Skeletal muscle satellite cell (primary cell): ENCODE measurements around the gene PLCB4.
A peak's percentile ranks its signal among the peaks of the same experiment; 100 is the strongest.

ENCODE experiments used
- H3K27me3 ChIP-seq: 2 replicates; pipeline ENCODE4 v1.7.0; 2013; ENCODE audit warnings: low read length; ENCODE audit not compliant: control insufficient read depth, insufficient read depth
- H3K36me3 ChIP-seq: 2 replicates; pipeline ENCODE4 v1.7.0; 2013; ENCODE audit warnings: mild to moderate bottlenecking, control low read depth, low read length; ENCODE audit not compliant: insufficient read depth
- H3K4me1 ChIP-seq: 2 replicates; pipeline ENCODE4 v1.7.0; 2013; ENCODE audit warnings: low read length; ENCODE audit not compliant: control insufficient read depth, insufficient read depth
- H3K4me2 ChIP-seq: 2 replicates; pipeline ENCODE4 v1.7.0; 2013; ENCODE audit warnings: mild to moderate bottlenecking, low read length
- H3K4me3 ChIP-seq: 2 replicates; pipeline ENCODE4 v1.7.0; 2013; ENCODE audit warnings: low read length
- H3K9ac ChIP-seq: 2 replicates; pipeline ENCODE4 v1.7.0; 2013; ENCODE audit warnings: mild to moderate bottlenecking, low read depth, low read length, moderate library complexity
- H3K9me3 ChIP-seq: replicated peaks from 2 replicates; pipeline ENCODE4 v1.7.0; 2013; ENCODE audit warnings: mild to moderate bottlenecking, control low read depth, low read length

Gene PLCB4

GRCh38 chr20:9478771-9479170 is 409.9 kb downstream of the PLCB4 start:
- H3K4me2 ChIP-seq = no peak overlapping the region
- H3K4me1 ChIP-seq = peaks cover 9% of the 10 kb centered on the region
- H3K9me3 ChIP-seq = no peaks in the 10 kb centered on the region
- no peak overlapping the region for H3K4me3 ChIP-seq
- H3K36me3 ChIP-seq = no peaks in the 10 kb centered on the region
- H3K9ac ChIP-seq = no peak overlapping the region
- no peaks in the 10 kb centered on the region for H3K27me3 ChIP-seq

- Histone ChIP-seq H3K4me2 (no peak overlapping the region), H3K4me1 (peaks cover 5% of the 10 kb centered on the region), H3K4me3 (no peak overlapping the region), H3K36me3 (no peaks in the 10 kb centered on the region), H3K9me3 (no peaks in the 10 kb centered on the region), H3K27me3 (no peaks in the 10 kb centered on the region), H3K9ac (no peak overlapping the region)
Observed at GRCh38 chr20:9480066-9480465, 411.2 kb downstream of the PLCB4 start.

GRCh38 chr20:9482180-9482579 is 413.3 kb downstream of the PLCB4 start:
- Histone ChIP-seq H3K4me1 (no peaks in the 10 kb centered on the region), H3K27me3 (no peaks in the 10 kb centered on the region), H3K9me3 (no peaks in the 10 kb centered on the region), H3K4me3 (no peak overlapping the region), H3K4me2 (no peak overlapping the region), H3K36me3 (no peaks in the 10 kb centered on the region), H3K9ac (no peak overlapping the region)

GRCh38 chr20:9483131-9483530 is 414.2 kb downstream of the PLCB4 start:
- Histone ChIP-seq H3K27me3 (no peaks in the 10 kb centered on the region), H3K9ac (no peak overlapping the region), H3K9me3 (no peaks in the 10 kb centered on the region), H3K36me3 (no peaks in the 10 kb centered on the region), H3K4me3 (no peak overlapping the region), H3K4me2 (no peak overlapping the region), H3K4me1 (peaks cover 3% of the 10 kb centered on the region)

- H3K36me3 ChIP-seq = no peaks in the 10 kb centered on the region
- H3K9me3 ChIP-seq = no peaks in the 10 kb centered on the region
- peaks cover 7% of the 10 kb centered on the region for H3K4me1 ChIP-seq
- H3K9ac ChIP-seq = no peak overlapping the region
- no peaks in the 10 kb centered on the region for H3K27me3 ChIP-seq
- no peak overlapping the region for H3K4me3 ChIP-seq
- H3K4me2 ChIP-seq = no peak overlapping the region
Observed at GRCh38 chr20:9485614-9486340, 416.9 kb downstream of the PLCB4 start.

GRCh38 chr20:9487231-9487630 is 418.3 kb downstream of the PLCB4 start:
- Histone ChIP-seq H3K36me3 (no peaks in the 10 kb centered on the region), H3K27me3 (no peaks in the 10 kb centered on the region), H3K9me3 (no peaks in the 10 kb centered on the region), H3K4me2 (no peak overlapping the region), H3K4me3 (no peak overlapping the region), H3K4me1 (peaks cover 18% of the 10 kb centered on the region), H3K9ac (no peak overlapping the region)

GRCh38 chr20:9488063-9488462 is 419.2 kb downstream of the PLCB4 start:
- Histone ChIP-seq H3K36me3 (no peaks in the 10 kb centered on the region), H3K27me3 (no peaks in the 10 kb centered on the region), H3K4me1 (peaks cover 26% of the 10 kb centered on the region), H3K9ac (no peak overlapping the region), H3K4me3 (no peak overlapping the region), H3K9me3 (no peaks in the 10 kb centered on the region), H3K4me2 (no peak overlapping the region)

GRCh38 chr20:9490161-9490560 is 421.3 kb downstream of the PLCB4 start:
- Histone ChIP-seq H3K36me3 (no peaks in the 10 kb centered on the region), H3K4me1 (peaks cover 28% of the 10 kb centered on the region), H3K4me3 (no peak overlapping the region), H3K4me2 (no peak overlapping the region), H3K9ac (no peak overlapping the region), H3K27me3 (peaks cover 7% of the 10 kb centered on the region), H3K9me3 (no peaks in the 10 kb centered on the region)

- H3K9ac ChIP-seq = no peak overlapping the region
- H3K9me3 ChIP-seq = no peaks in the 10 kb centered on the region
- peaks cover 9% of the 10 kb centered on the region for H3K27me3 ChIP-seq
- H3K4me1 ChIP-seq = peaks cover 28% of the 10 kb centered on the region
- H3K36me3 ChIP-seq = no peaks in the 10 kb centered on the region
- no peak overlapping the region for H3K4me3 ChIP-seq
- H3K4me2 ChIP-seq = no peak overlapping the region
Observed at GRCh38 chr20:9490631-9491030, 421.7 kb downstream of the PLCB4 start.

GRCh38 chr20:9491324-9491723 is 422.4 kb downstream of the PLCB4 start:
- Histone ChIP-seq H3K4me3 (no peak overlapping the region), H3K4me1 (peaks cover 28% of the 10 kb centered on the region), H3K4me2 (no peak overlapping the region), H3K9me3 (no peaks in the 10 kb centered on the region), H3K36me3 (no peaks in the 10 kb centered on the region), H3K9ac (no peak overlapping the region), H3K27me3 (peaks cover 10% of the 10 kb centered on the region)

- Histone ChIP-seq H3K4me3 (peak overlapping the region; percentile 1), H3K9me3 (no peaks in the 10 kb centered on the region), H3K4me2 (peak overlapping the region; percentile 61), H3K36me3 (no peaks in the 10 kb centered on the region), H3K9ac (peak overlapping the region; percentile 16), H3K4me1 (peaks cover 28% of the 10 kb centered on the region), H3K27me3 (peaks cover 10% of the 10 kb centered on the region)
Observed at GRCh38 chr20:9492067-9492466, 423.2 kb downstream of the PLCB4 start.

- H3K4me3 ChIP-seq = no peak overlapping the region
- no peaks in the 10 kb centered on the region for H3K36me3 ChIP-seq
- no peak overlapping the region for H3K9ac ChIP-seq
- H3K4me1 ChIP-seq = peaks cover 21% of the 10 kb centered on the region
- H3K4me2 ChIP-seq = no peak overlapping the region
- H3K9me3 ChIP-seq = no peaks in the 10 kb centered on the region
- H3K27me3 ChIP-seq = peaks cover 10% of the 10 kb centered on the region
Observed at GRCh38 chr20:9493803-9494202, 424.9 kb downstream of the PLCB4 start.
